ENCODE measurements around the gene ITPRIPL1.

- no peak for TF ChIP-seq CTCF (conservative IDR thresholded peaks at IDR 0.05)
- no peak for TF ChIP-seq ZFX (IDR thresholded peaks at IDR 0.05)
Measured at GRCh38 chr2:96320728-96321622, 4.1 kb upstream of the ITPRIPL1 start.

Data from C4-2B (cell line).